ENCODE data around the gene NQO1.

DNA sequence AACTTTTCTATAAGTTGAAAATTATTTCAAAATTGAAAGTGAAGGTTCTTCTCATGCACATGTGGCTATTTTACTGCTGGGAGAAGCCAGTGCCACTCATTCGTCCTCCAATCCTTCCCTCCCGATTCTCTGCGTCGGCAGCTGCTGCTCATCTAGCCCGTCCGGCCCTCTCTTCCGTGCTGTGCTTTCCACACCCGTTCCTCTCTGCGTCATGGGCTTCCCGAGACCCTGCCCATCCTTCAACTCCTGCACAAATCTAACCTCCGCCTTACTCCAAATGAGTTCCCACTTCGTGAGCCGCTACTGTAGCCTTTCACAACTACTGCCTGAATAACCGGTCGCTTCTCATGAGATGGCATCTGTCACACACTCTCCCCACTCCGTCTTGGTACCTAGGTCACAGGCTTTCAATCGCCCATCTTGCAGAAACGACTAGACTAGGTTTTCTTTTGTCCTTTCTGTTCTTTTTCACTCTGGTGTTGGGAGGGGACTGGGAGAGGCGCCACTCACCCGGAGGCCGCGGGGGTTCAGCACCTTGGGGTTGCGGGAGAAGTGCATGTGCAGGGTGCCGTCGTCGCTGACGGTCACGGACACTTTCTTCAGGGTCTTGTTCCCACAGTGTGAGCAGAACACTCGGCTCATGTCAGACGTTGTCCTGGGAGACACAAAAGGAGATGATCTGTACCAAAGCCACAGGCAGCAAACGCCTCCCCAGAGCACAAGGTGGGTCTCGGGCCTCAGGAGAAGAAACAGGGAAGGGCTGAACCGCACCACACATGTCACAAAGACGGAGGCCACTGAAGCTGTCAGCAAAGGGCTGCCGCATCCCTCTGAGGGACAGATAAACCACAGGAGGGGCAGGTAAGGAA is 18.2 kb upstream of the NQO1 start:
- TF ChIP-seq CTCF (IDR thresholded peaks at IDR 0.05) (no peak), EZH2 (IDR thresholded peaks at IDR 0.05) (no peak), EZH2phosphoT487 (IDR thresholded peaks at IDR 0.05) (no peak)
